ENCODE data around the gene C2CD5.
"Not testable (repeated sequence)": the region's sequence is repeated elsewhere in the genome, so short reads cannot be mapped to it uniquely, and the experiment has no call there.

C2CD5 gene

GRCh38 chr12:22536971-22537544 is 7.3 kb downstream of the C2CD5 start:
- DNase-seq (ENCODE audit: low read depth in 4 of 4, low spot score in 1 of 4): no peak

- DNase-seq (ENCODE audit: low read depth in 4 of 4, low spot score in 1 of 4): no peak
Observed at GRCh38 chr12:22536346-22536945, 7.9 kb downstream of the C2CD5 start.

- no peak for DNase-seq (ENCODE audit: low read depth in 4 of 4, low spot score in 1 of 4)
Observed at GRCh38 chr12:22535478-22535877, 8.9 kb downstream of the C2CD5 start.

GRCh38 chr12:22535038-22535437 is 9.3 kb downstream of the C2CD5 start:
- DNase-seq (ENCODE audit: low read depth in 4 of 4, low spot score in 1 of 4): no peak

GRCh38 chr12:22533155-22533554 is 11.2 kb downstream of the C2CD5 start:
- no peak for DNase-seq (ENCODE audit: low read depth in 4 of 4, low spot score in 1 of 4)

GRCh38 chr12:22532317-22532716 is 12.0 kb downstream of the C2CD5 start:
- DNase-seq (ENCODE audit: low read depth in 4 of 4, low spot score in 1 of 4): no peak

GRCh38 chr12:22531205-22531604 is 13.1 kb downstream of the C2CD5 start:
- DNase-seq (ENCODE audit: low read depth in 4 of 4, low spot score in 1 of 4): no peak

- DNase-seq (ENCODE audit: low read depth in 4 of 4, low spot score in 1 of 4): no peak
Observed at GRCh38 chr12:22529281-22530060, 14.9 kb downstream of the C2CD5 start.

- no peak for DNase-seq (ENCODE audit: low read depth in 4 of 4, low spot score in 1 of 4)
Observed at GRCh38 chr12:22527999-22528398, 16.3 kb downstream of the C2CD5 start.

- no peak for DNase-seq (ENCODE audit: low read depth in 4 of 4, low spot score in 1 of 4)
Observed at GRCh38 chr12:22526836-22527235, 17.5 kb downstream of the C2CD5 start.

- DNase-seq (ENCODE audit: low read depth in 4 of 4, low spot score in 1 of 4): no peak
Observed at GRCh38 chr12:22525426-22525825, 18.9 kb downstream of the C2CD5 start.

GRCh38 chr12:22518998-22519397 is 25.3 kb downstream of the C2CD5 start:
- DNase-seq (ENCODE audit: low read depth in 4 of 4, low spot score in 1 of 4): no peak

- DNase-seq (ENCODE audit: low read depth in 4 of 4, low spot score in 1 of 4): no peak
Observed at GRCh38 chr12:22518060-22518719, 26.2 kb downstream of the C2CD5 start.

GRCh38 chr12:22514875-22515274 is 29.5 kb downstream of the C2CD5 start:
- no peak for DNase-seq (ENCODE audit: low read depth in 4 of 4, low spot score in 1 of 4)

GRCh38 chr12:22505826-22506225 is 38.5 kb downstream of the C2CD5 start:
- DNase-seq (ENCODE audit: low read depth in 4 of 4, low spot score in 1 of 4): no peak

GRCh38 chr12:22500100-22500499 is 44.2 kb downstream of the C2CD5 start:
- no peak for DNase-seq (ENCODE audit: low read depth in 4 of 4, low spot score in 1 of 4)

- no peak for DNase-seq (ENCODE audit: low read depth in 4 of 4, low spot score in 1 of 4)
Observed at GRCh38 chr12:22499445-22499844, 44.9 kb downstream of the C2CD5 start.

- DNase-seq (ENCODE audit: low read depth in 4 of 4, low spot score in 1 of 4): no peak
Observed at GRCh38 chr12:22494319-22494718, 50.0 kb downstream of the C2CD5 start.

- DNase-seq (ENCODE audit: low read depth in 4 of 4, low spot score in 1 of 4): no peak
Observed at GRCh38 chr12:22491034-22491433, 53.3 kb downstream of the C2CD5 start.

- DNase-seq (ENCODE audit: low read depth in 4 of 4, low spot score in 1 of 4): no peak
Observed at GRCh38 chr12:22488478-22488877, 55.9 kb downstream of the C2CD5 start.

GRCh38 chr12:22487683-22488082 is 56.7 kb downstream of the C2CD5 start:
- DNase-seq (ENCODE audit: low read depth in 4 of 4, low spot score in 1 of 4): not testable (repeated sequence)

GRCh38 chr12:22481547-22482104 is 62.7 kb downstream of the C2CD5 start:
- DNase-seq (ENCODE audit: low read depth in 4 of 4, low spot score in 1 of 4): no peak

Measured in stimulated activated CD4-positive, alpha-beta T cell treated with anti-CD3 and anti-CD28 coated beads, Interleukin-1b, Interleukin-23, amount 100 ng/mL, for 24 hours (primary cell).